T-helper 2 cell treated with Interferon-gamma antibody and Interleukin-4, amounts not matched to agents 5 μg/mL and 100 μg/mL, for 36 hours (primary cell): Measurements from ENCODE around the gene PAPSS1.
"Not testable (repeated sequence)": the region's sequence is repeated elsewhere in the genome, so short reads cannot be mapped to it uniquely, and the experiment has no call there.

ENCODE experiments used
- DNase-seq: peaks from one replicate; pipeline ENCODE4 v3.0.0; 2021; ENCODE audit warnings: low spot score
- H3K27ac Mint-ChIP-seq: one replicate; pipeline ENCODE4 v1.8.0; 2021; ENCODE audit warnings: mild to moderate bottlenecking, mixed read lengths
- H3K27me3 Mint-ChIP-seq: one replicate; pipeline ENCODE4 v1.8.0; 2021; ENCODE audit warnings: low read depth, mixed read lengths
- H3K36me3 Mint-ChIP-seq: one replicate; pipeline ENCODE4 v1.8.0; 2021; ENCODE audit warnings: low read depth, mixed read lengths
- H3K4me1 Mint-ChIP-seq: one replicate; pipeline ENCODE4 v1.8.0; 2021; ENCODE audit warnings: low read depth, mixed read lengths
- H3K4me3 Mint-ChIP-seq: one replicate; pipeline ENCODE4 v1.8.0; 2022; ENCODE audit warnings: mild to moderate bottlenecking, moderate library complexity, mixed read lengths
- H3K9me3 Mint-ChIP-seq: one replicate; pipeline ENCODE4 v1.8.0; 2021; ENCODE audit warnings: mixed read lengths

The PAPSS1 gene

DNA sequence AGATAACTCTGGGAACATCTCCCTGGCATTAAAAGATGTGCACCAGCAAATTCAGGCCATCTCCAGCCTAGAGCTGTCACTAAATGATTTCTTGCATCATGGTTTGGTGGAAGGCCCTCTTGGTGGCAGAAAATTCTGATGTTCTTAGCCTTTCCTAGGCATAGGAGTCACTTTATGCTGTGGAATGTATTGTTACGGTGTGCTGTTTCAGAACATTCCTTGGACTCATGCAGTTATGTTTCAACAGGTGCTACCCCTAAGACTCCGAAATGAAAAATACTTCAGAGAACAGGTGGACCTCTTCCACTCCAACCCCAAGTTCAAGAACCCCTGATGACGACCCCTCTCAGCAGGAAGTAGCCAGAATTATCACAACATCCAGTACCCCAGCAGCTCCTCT is 20.3 kb upstream of the PAPSS1 start:
- H3K27ac Mint-ChIP-seq = no peak overlapping the region
- no peaks in the 10 kb centered on the region for H3K27me3 Mint-ChIP-seq
- H3K9me3 Mint-ChIP-seq = peaks cover 1% of the 10 kb centered on the region
- DNase-seq = no peak
- no peaks in the 10 kb centered on the region for H3K4me1 Mint-ChIP-seq
- H3K4me3 Mint-ChIP-seq = no peak overlapping the region
- H3K36me3 Mint-ChIP-seq = no peaks in the 10 kb centered on the region

DNA sequence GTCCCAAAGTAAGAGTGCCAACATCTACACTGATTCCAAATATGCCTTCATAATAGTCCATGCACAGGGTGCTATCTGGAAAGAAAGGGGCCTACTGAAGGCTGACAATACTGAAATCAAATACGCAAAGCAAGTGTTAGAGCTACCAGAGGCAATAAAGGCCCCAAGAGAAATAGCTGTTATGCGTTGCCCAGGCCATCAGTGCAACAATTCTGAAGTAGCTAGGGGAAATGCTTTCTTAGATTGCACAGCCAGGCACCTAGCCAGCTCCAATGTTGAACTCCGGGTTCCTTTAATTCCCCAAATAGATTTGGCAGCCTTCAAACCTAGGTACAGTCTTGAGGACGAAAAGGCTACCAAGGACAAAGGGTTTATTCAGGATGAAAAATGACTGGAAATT is 17.4 kb upstream of the PAPSS1 start:
- Mint-ChIP-seq H3K27ac (no peak overlapping the region), H3K36me3 (no peaks in the 10 kb centered on the region), H3K4me3 (no peak overlapping the region), H3K9me3 (no peaks in the 10 kb centered on the region), H3K4me1 (no peaks in the 10 kb centered on the region), H3K27me3 (peaks cover 2% of the 10 kb centered on the region)
- DNase-seq = no peak

GRCh38 chr4:107736924-107737448 is 17.0 kb upstream of the PAPSS1 start:
- H3K36me3 Mint-ChIP-seq = no peaks in the 10 kb centered on the region
- no peaks in the 10 kb centered on the region for H3K4me1 Mint-ChIP-seq
- H3K27me3 Mint-ChIP-seq = peaks cover 2% of the 10 kb centered on the region
- H3K4me3 Mint-ChIP-seq = no peak overlapping the region
- no peak overlapping the region for H3K27ac Mint-ChIP-seq
- DNase-seq = no peak
- no peaks in the 10 kb centered on the region for H3K9me3 Mint-ChIP-seq

DNA sequence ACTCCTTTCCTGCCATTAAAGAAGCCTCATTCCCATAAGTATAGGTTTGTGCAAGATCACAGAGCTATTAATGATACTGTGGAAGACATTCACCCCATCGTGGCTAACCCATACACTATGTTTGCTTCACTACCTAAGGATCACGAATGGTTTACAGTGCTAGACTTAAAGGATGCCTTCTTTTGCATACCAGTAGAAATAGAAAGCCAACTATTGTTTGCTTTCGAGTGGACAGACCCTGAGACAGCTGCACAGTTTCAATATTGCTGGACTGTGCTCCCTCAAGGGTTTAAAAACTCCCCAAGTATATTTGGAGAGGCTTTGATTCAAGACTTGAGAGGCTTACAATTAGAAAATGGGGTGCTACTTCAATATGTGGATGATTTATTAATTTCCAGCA is 16.0 kb upstream of the PAPSS1 start:
- Mint-ChIP-seq H3K27ac (no peak overlapping the region), H3K27me3 (peaks cover 2% of the 10 kb centered on the region), H3K4me1 (no peaks in the 10 kb centered on the region), H3K4me3 (no peak overlapping the region), H3K36me3 (no peaks in the 10 kb centered on the region), H3K9me3 (no peaks in the 10 kb centered on the region)
- no peak for DNase-seq

DNA sequence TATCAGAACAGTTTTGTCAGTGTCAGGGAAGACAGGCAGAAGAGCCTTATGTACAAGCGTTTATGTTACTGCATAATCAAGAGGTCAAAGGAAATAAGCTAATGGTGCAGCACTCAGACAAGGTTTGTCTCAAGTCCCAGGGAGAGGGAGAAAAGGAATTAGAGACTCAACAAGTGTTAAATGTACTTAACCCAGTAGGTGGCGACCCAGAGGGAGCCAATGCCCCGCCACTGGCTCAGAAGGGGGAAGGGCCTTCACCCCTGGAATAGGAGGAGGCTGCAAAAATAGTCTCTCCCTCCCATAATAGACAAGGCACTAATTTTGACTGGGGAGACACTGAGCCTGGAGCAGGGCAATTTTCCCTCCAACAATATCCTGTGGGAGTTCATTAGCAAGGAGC is 14.1 kb upstream of the PAPSS1 start:
- no peaks in the 10 kb centered on the region for H3K36me3 Mint-ChIP-seq
- no peaks in the 10 kb centered on the region for H3K9me3 Mint-ChIP-seq
- H3K27ac Mint-ChIP-seq = no peak overlapping the region
- DNase-seq = no peak
- H3K4me1 Mint-ChIP-seq = no peaks in the 10 kb centered on the region
- H3K4me3 Mint-ChIP-seq = no peak overlapping the region
- H3K27me3 Mint-ChIP-seq = peaks cover 2% of the 10 kb centered on the region

GRCh38 chr4:107733431-107733925 is 13.4 kb upstream of the PAPSS1 start:
- Mint-ChIP-seq H3K27ac (no peak overlapping the region), H3K4me1 (no peaks in the 10 kb centered on the region), H3K4me3 (no peak overlapping the region), H3K27me3 (peaks cover 5% of the 10 kb centered on the region), H3K36me3 (no peaks in the 10 kb centered on the region), H3K9me3 (no peaks in the 10 kb centered on the region)
- DNase-seq = no peak

GRCh38 chr4:107729050-107729449 is 9.0 kb upstream of the PAPSS1 start:
- DNase-seq, H3K9me3 Mint-ChIP-seq, H3K36me3 Mint-ChIP-seq, H3K4me3 Mint-ChIP-seq, H3K27ac Mint-ChIP-seq, H3K27me3 Mint-ChIP-seq, H3K4me1 Mint-ChIP-seq: not testable (repeated sequence)

GRCh38 chr4:107726131-107726925 is 6.3 kb upstream of the PAPSS1 start:
- H3K27ac Mint-ChIP-seq, H3K27me3 Mint-ChIP-seq, H3K36me3 Mint-ChIP-seq, H3K9me3 Mint-ChIP-seq, DNase-seq, H3K4me1 Mint-ChIP-seq, H3K4me3 Mint-ChIP-seq: not testable (repeated sequence)

- Mint-ChIP-seq H3K36me3 (no peaks in the 10 kb centered on the region), H3K4me3 (no peak overlapping the region), H3K27ac (no peak overlapping the region), H3K9me3 (no peaks in the 10 kb centered on the region), H3K27me3 (peaks cover 4% of the 10 kb centered on the region), H3K4me1 (peaks cover 10% of the 10 kb centered on the region)
- DNase-seq = no peak
Measured at GRCh38 chr4:107725281-107725859, 5.3 kb upstream of the PAPSS1 start.

GRCh38 chr4:107723331-107723730 is 3.3 kb upstream of the PAPSS1 start:
- H3K27me3 Mint-ChIP-seq, H3K4me3 Mint-ChIP-seq, H3K9me3 Mint-ChIP-seq, H3K27ac Mint-ChIP-seq, DNase-seq, H3K36me3 Mint-ChIP-seq: not testable (repeated sequence)
- peaks cover 21% of the 10 kb centered on the region for H3K4me1 Mint-ChIP-seq

- DNase-seq = no peak
- peaks cover 28% of the 10 kb centered on the region for H3K4me1 Mint-ChIP-seq
- H3K27ac Mint-ChIP-seq = peak overlapping the region; percentile 44
- H3K36me3 Mint-ChIP-seq = no peaks in the 10 kb centered on the region
- no peaks in the 10 kb centered on the region for H3K9me3 Mint-ChIP-seq
- peak overlapping the region; percentile 94 for H3K4me3 Mint-ChIP-seq
- no peaks in the 10 kb centered on the region for H3K27me3 Mint-ChIP-seq
Measured at GRCh38 chr4:107721436-107722100, 1.5 kb upstream of the PAPSS1 start.

- DNase-seq = peak; percentile 36
- peaks cover 2% of the 10 kb centered on the region for H3K36me3 Mint-ChIP-seq
- peaks cover 28% of the 10 kb centered on the region for H3K4me1 Mint-ChIP-seq
- H3K27ac Mint-ChIP-seq = peak overlapping the region; percentile 77
- H3K9me3 Mint-ChIP-seq = no peaks in the 10 kb centered on the region
- H3K27me3 Mint-ChIP-seq = no peaks in the 10 kb centered on the region
- peak overlapping the region; percentile 94 for H3K4me3 Mint-ChIP-seq
Measured at GRCh38 chr4:107719207-107719921, 670 bp downstream of the PAPSS1 start.

- peak overlapping the region; percentile 94 for H3K4me3 Mint-ChIP-seq
- H3K9me3 Mint-ChIP-seq = no peaks in the 10 kb centered on the region
- H3K4me1 Mint-ChIP-seq = peaks cover 28% of the 10 kb centered on the region
- no peak for DNase-seq
- H3K27me3 Mint-ChIP-seq = no peaks in the 10 kb centered on the region
- H3K36me3 Mint-ChIP-seq = peaks cover 4% of the 10 kb centered on the region
- H3K27ac Mint-ChIP-seq = no peak overlapping the region
Measured at GRCh38 chr4:107718351-107718965, 1.6 kb downstream of the PAPSS1 start.
